HG03460 (cell line): Measurements from ENCODE around the gene PGLYRP2.
"Not testable (repeated sequence)": the region's sequence is repeated elsewhere in the genome, so short reads cannot be mapped to it uniquely, and the experiment has no call there.

Source experiments
- ATAC-seq: cut with Tn5 transposase; IDR thresholded peaks from one replicate; pipeline ENCODE4 v1.9.1; 2021; ENCODE audit not compliant: unreplicated experiment

The PGLYRP2 gene

DNA sequence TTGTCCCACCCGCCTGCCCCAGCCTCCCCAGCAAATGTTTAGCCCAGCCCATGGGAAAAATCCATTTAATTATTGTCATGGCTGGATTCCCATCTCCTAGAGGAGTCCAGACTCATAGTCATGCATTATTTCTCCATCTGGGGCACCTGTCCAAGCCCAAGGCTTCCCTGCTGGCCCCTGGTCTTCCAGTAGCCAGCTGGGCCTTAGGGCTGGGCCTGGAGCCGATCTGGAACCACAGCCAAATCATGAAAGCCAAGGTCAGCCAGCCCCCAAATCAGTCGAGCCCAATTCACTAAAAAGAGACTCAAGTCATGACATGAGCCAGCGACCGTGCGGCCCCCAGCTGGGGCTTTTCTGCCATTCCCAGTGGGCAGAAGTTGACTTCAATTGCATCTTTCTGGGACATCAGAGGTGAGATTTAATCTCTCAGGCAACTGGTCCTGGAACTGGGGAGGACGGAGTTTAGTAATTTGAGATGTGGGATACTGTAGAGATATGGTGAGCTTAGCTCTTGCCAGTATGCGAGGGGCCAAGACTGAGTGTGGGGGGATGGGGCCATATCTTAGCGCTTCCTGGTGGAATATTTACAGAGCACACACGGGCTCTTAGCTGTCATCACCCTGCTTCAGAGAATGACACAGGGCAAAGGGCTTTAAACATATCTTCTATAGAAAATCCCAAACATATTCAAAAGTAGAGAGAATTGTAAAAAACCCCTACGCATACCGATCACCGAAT lies 9.4 kb upstream of the PGLYRP2 start:
- no peak for ATAC-seq

DNA sequence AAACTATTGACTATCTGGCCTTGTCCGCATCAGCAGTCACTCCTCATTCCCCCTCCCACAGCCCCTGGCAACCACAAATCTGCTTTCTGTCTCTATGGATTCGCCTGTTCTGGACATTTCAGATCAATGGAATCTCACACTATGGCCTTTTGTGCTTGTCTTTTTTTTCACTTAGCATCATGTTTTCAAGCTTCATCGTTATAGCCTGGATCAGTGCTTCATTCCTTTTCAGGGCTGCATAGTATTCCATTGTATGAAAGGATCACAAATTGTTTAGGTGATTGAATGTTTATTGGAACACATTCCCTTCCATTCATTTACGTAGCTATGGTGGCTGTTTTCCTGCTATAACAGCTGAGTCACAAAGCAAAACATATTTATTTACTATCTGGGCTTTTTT lies 7.7 kb upstream of the PGLYRP2 start:
- no peak for ATAC-seq

DNA sequence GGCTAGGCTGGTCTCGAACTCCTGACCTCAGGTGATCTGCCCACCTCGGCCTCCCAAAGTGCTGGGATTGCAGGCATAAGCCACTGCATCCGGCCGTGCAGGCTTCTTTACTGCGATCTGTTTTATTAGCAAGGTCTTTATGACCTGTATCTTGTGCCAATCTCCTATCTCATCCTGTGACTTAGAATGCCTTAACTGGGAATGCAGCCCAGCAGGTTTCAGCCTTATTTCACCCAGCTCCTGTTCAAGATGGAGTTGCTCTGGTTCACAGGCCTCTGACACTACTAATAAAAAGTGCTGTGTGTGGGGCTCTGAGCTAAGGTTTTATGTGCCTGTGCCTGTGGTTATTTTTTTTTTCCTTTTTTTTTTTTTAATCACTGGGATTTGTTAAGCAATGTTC lies 6.5 kb upstream of the PGLYRP2 start:
- not testable (repeated sequence) for ATAC-seq

DNA sequence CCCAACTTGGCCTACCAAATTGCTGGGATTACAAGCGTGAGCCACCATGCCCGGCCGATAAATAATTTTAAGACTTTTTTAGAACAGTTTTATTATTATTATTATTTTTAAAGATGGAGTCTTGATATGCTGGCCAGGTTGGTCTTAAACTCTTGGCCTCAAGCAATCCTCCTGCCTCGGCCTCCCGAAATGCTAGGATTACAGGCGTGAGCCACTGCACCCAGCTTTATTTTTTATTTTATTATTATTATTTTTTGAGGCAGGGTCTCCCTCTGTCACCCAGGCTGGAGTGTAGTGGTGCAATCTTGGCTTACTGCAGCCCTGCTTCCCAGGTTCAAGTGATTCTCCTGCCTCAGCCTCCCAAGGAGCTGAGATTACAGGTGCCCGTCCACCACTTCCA lies 1.7 kb upstream of the PGLYRP2 start:
- ATAC-seq = not testable (repeated sequence)

DNA sequence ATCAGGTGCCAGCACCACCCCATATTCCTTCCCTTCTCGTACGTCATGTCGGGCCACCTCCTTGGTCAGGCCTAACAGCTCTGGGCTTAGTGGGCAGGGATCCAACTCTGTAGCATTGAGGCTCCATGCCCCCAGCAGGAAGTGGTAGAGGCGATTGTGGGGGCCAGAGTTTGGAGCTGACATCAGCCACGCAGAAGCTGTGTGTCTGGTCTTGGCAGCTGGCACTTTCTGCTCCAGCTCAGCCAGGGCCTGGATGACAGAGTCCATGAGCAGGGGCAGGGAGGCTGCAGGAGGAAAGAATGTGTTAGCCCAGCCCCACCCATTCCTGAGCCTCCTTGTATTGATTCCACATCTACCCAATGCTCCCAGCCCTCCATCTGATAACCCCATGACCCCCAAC lies 3.0 kb downstream of the PGLYRP2 start:
- ATAC-seq = no peak

DNA sequence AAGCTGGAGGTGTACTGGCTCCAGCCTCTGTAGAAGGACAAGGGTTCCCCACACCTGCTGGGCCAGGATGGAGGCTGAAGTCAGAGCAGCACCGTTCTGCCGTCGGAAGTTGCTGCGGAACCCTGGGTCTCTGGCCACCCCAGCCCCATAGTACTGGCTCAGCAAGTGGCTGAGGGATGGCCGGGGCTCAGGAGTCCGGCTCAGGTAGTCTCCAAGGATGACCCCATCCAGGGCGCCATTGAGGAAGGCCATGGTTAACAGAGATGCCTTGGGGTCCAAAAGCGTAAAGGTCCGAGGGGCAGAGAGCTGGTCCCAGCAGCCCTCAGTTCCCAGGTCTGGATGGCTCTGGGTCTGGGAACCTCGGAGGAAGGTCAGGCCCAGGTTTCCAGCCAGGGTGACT lies 3.7 kb downstream of the PGLYRP2 start:
- ATAC-seq = no peak

DNA sequence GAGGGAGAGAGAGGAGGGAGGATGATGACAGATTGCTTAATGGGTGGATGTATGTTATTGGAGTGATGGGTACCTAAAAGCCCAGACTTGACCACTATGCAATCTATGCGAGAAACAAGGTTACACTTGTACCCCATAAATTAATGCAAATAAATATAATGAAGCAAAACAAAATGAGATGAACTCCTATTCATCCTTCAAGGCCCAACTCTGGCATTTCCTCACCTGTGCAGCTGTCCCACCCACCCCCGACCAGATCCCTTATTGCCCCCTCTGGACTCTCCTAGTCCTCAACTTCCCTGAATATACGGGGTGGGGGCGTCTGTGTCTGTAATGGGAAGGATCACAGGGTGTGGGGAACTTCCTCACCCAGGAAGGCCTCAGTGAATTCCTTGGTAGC lies 4.1 kb downstream of the PGLYRP2 start:
- ATAC-seq = no peak

DNA sequence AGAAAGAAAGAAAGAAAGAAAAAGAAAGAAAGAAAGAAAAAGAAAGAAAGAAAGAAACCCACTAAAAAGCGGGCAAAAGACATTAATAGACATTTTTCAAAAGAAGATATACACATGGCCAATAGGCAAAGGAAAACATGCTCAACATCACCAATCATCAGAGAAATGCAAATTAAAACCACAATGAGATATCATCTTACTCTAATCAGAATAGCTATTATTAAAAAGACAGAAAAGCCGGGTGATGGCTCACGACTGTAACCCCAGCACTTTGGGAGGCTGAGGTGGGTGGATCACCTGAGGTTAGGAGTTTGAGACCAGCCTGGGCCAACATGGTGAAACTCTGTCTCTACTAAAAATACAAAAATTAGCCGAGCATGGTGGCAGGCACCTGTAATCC lies 5.5 kb downstream of the PGLYRP2 start:
- ATAC-seq = not testable (repeated sequence)

DNA sequence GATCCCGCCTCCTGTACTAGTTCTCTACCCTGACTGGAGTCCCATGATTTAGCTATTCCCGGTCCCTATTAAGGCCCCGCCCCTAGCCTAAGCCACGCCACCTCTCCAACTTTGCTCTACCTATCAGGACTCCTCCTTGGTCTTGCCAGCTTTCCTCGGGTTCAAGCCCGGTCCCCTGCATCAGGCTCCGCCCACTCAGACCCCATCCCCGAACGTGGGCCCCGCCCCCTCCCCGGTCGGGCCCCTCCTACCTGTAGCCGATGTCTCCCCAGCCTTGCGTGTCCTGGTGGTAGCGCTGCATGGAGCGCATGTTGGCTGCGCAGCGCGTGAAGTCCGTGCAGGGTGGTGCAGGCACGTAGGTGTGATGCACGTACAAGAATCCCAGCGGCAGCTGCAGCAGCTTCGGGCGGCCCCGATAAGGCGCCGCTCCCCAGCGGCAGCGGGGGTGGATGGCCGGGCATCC lies 7.6 kb downstream of the PGLYRP2 start:
- ATAC-seq = no peak

DNA sequence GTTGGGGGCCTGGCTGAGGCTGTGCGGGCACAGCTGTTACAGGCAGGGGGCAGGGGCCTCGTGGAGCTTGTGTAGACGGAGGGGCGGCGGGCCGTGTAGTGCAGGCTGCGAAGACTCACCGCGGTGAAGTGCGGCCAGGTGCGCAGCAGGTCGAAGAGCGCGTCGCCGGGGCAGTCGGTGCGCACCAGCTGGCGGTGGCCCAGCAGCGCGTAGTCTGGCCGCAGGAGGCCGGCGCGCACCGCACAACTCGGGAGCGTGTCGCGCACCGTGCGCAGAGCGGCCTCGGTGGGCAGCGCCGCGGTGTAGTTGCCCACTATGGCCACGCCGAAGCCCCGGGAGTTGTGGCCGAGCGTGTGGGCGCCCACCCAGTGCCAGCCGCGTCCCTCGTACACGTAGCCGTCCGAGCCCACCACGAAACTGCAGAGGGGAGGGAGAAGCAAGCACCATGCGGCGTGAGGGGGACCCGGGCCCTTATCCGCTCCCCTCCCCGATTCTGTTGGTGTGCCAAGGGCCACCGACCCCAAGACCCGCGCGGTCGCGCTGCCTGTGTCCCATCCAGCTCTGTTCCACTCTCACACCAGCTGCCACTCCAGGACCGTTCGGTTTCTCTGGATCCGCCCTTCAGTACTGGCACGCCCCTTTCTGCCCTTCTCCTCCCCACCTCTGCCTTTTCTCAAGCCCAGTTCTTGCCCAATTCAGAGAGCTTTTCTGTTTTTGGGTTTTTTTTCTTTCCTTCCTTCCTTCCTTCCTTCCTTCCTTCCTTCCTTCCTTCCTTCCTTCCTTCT lies 9.6 kb downstream of the PGLYRP2 start:
- no peak for ATAC-seq

DNA sequence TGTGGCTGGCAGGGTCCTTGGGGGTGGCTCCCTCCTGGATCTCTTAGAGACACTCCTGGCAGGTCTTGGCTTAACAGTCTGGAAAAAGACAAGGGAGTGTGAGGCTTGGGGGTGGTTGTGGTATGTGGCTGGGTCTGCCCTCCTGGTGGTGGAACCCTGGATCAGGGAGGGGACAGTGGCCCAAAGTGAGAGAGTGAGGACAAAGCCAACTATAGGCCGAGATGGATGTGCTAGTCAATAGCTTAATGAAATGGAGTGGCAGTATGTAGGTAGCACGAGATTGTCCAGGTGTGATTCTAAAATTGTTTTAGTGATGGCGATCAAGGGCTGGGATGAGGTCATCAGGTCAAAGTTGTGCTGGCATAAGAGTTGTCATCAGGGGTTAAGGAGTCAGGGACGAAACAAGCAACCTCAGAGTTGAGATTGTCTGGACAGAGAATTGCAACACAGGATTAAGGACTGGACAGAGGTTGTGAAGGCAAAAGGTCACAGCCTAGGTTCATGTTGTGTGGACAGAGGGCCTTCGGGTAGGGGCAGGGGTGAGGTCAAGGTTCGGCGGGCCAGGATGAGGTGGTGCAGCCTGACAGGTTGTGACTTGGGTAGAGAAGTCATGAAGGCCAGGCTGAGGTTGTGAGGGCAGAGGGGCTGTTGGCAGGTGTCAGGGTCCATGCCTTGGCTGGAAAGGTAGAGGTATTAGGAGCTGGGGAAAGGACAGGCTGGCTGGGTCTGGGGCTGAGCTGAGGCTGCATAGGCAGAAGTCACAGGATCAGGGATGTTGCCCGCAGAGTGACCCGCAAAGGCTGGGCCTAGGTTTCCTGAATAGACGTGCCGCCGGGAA lies 10.4 kb downstream of the PGLYRP2 start:
- no peak for ATAC-seq

DNA sequence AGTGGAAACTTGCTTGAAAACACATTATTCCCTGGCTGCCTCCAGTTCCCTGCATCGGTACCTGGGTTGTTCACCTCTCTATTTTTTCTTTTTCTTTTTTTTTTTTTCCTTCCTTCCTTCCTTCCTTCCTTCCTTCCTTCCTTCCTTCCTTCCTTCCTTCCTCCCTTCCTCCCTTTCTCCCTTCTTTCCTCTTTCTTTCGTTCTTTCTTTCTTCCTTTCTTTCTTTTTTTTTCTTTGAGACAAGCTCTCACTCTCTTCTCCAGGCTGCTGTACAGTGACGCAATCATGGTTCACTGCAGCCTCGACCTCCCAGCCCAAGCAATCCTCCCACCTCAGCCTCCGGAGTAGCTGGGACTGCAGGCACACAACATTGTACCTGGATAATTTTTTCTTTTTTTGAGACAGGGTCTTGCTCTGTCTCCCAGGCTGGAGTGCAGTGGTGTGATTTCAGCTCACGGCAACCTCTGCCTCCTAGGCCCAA lies 11.5 kb downstream of the PGLYRP2 start:
- no peak for ATAC-seq

DNA sequence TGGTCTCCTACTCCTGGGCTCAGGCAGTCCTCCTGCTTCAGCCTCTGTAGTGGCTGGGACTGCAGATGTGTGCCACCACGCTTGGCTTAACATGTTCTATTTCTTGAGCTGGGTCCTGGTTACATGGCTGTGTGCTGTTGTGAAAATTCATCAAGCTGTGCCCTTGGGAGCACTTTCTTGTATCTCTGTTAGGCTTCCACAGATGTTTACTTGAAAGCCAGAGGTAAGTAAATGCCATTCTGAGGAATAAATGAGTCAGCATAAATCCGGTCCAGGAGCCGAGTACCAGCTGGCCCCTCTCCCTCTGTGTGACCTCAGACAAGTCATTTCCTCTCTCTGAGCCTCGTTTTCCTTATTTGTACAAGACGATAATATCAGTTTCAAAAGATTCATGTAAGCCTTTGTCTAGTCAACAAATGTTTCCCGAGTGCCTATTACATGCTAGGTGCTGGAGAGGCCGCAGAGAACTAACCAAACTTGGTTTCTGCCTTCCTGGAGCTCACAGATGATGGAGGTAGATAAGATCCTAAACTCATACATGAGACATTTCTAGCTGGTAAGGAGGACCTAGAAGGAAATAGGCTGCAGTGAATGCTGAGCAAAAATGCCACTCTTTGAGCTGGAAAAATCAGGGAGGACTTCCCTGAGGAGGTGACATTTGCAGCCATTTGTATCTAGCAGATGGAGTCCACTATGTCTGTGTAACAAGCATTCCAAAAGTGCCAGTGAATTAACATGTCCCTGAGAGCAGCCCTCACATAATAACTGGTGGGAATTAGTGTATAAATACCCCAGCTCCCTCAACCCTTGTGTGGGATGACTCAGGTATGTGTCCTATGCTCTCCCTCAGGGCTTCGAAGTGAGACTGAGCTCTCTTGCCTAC lies 12.2 kb downstream of the PGLYRP2 start:
- ATAC-seq = peak; percentile 49

DNA sequence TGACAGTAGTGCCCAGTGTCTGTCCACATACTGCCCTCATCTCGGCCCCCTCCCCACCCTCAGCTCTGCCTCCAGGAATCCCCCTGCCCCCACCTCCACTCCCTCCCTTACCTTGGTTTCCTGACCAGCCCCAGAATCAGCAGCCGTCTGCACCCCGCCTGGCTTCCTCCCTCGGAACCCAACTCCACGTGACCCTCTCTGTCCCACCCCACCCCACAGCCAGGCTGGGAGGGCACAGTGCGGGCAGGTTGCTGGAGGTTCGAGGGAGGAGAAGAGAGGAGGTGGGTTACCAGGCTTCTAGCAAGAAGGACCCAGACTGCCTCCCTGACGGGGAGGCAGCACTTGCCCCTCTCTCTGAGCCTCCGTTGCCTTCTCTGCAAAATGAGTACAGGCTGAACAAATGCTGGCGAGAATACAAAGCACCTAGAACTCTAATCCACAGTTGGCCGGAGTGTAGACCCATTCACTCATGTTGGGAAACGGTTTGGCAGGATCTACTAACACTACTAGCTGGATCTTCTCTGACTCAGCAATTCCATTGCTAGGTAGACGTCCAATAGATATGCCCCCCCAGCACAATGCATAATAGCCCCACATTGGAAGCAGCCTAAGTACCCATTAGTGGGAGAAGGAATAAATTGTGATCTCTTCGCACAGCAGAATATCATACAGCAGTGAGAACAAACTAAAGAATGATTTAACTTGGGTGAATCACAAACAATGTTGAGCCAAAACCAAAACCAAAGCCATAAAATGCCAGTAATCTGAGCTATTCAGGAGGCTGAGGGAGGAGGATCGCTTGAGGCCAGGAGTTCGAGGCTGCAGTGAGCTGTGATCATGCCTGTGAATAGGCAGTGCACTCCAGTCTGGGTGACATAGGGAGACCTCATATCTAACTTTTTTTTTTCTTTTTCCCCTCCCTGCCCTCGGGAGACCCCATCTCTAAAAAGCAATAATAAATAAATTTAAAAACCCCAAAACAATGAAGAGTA lies 14.6 kb downstream of the PGLYRP2 start, which contains the start of gene RASAL3:
RASAL3 (minus strand) TSS at position 151 of the 992 bp plus-strand sequence. CDS start 186 bp downstream, outside the sequence.
- ATAC-seq = no peak

DNA sequence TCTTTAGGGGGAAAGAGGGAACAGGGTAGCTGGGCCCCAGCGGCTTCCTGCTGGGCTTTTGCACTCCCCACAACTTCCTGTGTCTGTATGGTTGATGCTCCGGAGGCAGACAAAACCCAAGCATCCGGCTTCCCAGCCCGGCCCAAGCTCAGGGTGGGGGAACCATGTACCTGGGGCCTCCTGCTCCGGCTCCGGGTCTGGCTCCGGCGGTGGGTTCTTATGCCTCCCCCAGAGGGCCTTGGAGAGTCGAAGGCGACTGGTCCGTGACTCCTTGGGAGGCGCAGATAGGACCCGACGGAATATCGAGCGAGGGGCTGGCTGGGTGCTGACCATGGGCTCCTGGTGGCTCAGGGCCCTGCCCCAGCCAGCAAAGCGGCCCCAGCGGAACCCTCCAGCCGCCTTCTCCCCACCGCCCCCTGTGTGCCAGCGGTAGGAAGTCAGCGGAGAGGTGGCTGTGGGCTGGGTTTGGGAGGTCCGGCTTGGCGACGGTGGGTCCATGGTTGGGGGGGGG lies 15.4 kb downstream of the PGLYRP2 start:
- ATAC-seq = no peak

DNA sequence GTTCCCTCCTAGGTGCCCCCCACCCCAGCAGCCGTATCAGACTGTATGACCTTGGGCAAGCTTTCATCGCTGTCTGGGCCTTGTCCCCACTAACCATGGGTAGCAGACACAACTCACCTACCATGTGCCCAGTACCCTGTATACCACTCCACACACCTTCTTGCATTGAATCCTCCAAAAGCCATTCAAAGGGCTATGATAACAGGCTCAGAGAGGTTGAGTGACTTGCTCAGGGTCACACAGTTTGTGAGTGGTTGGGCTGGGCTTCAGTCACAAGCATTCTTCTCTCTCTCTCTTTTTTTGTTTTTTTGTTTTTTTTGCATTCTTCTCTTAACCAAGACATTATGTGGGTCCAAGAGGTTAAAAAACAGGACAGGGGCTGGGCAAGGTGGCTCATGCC lies 17.6 kb downstream of the PGLYRP2 start:
- ATAC-seq = no peak

DNA sequence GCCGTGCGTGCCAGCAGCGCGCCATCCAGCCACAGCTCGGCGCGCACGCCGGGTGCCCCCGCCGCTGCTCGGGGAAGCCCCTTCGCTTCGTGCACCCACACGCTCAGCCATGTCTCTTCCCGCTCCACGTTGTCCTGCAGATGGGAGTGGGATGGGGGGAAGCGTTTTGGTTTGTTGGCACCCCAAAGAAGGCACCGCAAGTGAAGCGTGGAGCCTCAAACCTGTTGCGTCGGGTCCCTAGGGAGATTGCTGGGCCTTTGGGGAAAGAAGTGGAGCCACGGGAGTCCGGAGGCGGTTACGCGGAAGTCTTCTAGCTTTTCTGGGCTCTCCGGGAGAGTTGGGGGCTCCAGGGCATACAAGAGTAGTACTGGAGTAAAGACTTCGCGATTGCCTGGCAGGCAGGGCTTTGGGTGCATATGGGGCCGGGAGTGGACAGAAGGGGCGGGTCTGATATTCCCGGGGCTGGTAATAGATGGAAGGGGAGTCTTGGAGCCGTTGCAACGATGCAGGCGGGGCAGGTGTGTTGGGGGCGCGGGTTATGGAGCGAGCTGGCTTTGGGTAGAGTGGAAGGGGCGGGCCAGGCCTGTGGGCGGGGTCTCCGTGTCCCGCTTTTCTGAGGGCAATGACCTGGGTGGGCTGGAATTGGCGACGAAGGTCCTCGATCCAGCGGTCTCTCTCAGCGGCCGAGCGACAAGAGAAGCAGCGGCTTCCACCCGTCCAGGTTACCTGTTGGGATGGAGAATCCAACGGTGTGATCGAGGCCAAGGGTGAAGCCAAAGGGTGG lies 21.4 kb downstream of the PGLYRP2 start:
- ATAC-seq = no peak
